Measurements from ENCODE around the gene CELSR2. TPM values are rescaled to one million over a fixed set of nuclear protein-coding genes. Genes with fewer than 3 reads are reported as not detected.
"Not testable (repeated sequence)": the region's sequence is repeated elsewhere in the genome, so short reads cannot be mapped to it uniquely, and the experiment has no call there.

The CELSR2 gene
- total RNA-seq, 1 donor from 2014 or later, result 1.6 TPM

- Histone ChIP-seq H3K9ac (ENCODE audit: low read depth in 1 of 3, low read length in 3 of 3) (no peak overlapping the region), H3K27ac (ENCODE audit: low read depth, low read length) (no peak overlapping the region), H3K27me3 (ENCODE audit: control insufficient read depth in 3 of 3, insufficient read depth in 3 of 3, low read length in 3 of 3) (peaks cover 0 to 4% (median 0%) of the 10 kb centered on the region in 3 donors), H3K4me3 (ENCODE audit: low read length in 3 of 3) (no peak overlapping the region), H3K4me1 (ENCODE audit: control insufficient read depth in 3 of 3, insufficient read depth in 3 of 3, low read length in 3 of 3) (peaks cover 32% of the 10 kb centered on the region in 3 donors), H3K9me3 (ENCODE audit: control insufficient read depth in 3 of 3, low read length in 3 of 3) (no peaks in the 10 kb centered on the region), H3K36me3 (ENCODE audit: control insufficient read depth in 3 of 3, insufficient read depth in 3 of 3, low read length in 3 of 3) (no peaks in the 10 kb centered on the region)
These were observed 51.4 kb downstream of the CELSR2 start for GRCh38 chr1:109300650-109301151.

GRCh38 chr1:109301874-109302273 is 52.5 kb downstream of the CELSR2 start:
- Histone ChIP-seq H3K4me1 (ENCODE audit: control insufficient read depth in 3 of 3, insufficient read depth in 3 of 3, low read length in 3 of 3) (peaks cover 35 to 42% (median 38%) of the 10 kb centered on the region in 3 donors), H3K27ac (ENCODE audit: low read depth, low read length) (no peak overlapping the region), H3K9me3 (ENCODE audit: control insufficient read depth in 3 of 3, low read length in 3 of 3) (no peaks in the 10 kb centered on the region), H3K36me3 (ENCODE audit: control insufficient read depth in 3 of 3, insufficient read depth in 3 of 3, low read length in 3 of 3) (no peaks in the 10 kb centered on the region), H3K27me3 (ENCODE audit: control insufficient read depth in 3 of 3, insufficient read depth in 3 of 3, low read length in 3 of 3) (no peaks in the 10 kb centered on the region), H3K4me3 (ENCODE audit: low read length in 3 of 3) (no peak overlapping the region), H3K9ac (ENCODE audit: low read depth in 1 of 3, low read length in 3 of 3) (no peak overlapping the region)

DNA sequence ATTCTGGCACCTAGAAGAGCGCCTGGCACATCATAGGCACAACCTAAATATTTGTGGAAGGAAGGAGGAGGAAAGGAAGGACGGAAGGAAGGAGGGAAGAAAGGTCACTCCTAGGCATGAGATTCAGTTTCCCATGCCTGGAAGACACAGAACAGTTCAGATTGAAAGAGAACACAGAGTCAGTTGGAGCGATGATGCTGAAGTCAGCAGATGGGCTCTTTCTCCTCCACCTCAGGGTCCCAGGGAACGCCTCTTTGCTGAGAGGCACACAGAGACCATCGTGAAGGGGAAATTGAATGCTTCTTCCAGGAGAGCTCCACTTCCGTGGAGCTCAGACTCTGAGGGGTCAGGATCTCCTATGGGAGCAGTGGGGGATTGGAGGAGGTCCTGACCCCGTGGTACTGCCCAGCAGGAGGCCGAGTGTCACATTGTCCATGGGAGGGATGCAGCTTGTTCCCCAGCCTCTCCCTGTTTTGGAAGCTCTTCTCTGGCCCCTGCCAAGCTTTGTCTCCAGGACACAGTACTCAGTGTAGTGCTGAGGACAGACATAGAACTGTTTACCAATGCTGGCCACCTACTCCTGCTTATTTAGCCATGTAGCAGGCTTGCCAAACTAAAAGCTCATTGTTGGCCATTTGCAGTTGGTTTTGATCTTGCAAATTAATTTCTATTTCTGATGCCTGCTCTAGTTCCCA is 55.0 kb downstream of the CELSR2 start:
- peaks cover 0 to 3% (median 3%) of the 10 kb centered on the region in 3 donors for H3K36me3 ChIP-seq (ENCODE audit: control insufficient read depth in 3 of 3, insufficient read depth in 3 of 3, low read length in 3 of 3)
- H3K27ac ChIP-seq (ENCODE audit: low read depth, low read length), result no peak overlapping the region
- H3K9ac ChIP-seq (ENCODE audit: low read depth in 1 of 3, low read length in 3 of 3), result no peak overlapping the region
- no peaks in the 10 kb centered on the region for H3K9me3 ChIP-seq (ENCODE audit: control insufficient read depth in 3 of 3, low read length in 3 of 3)
- no peaks in the 10 kb centered on the region for H3K27me3 ChIP-seq (ENCODE audit: control insufficient read depth in 3 of 3, insufficient read depth in 3 of 3, low read length in 3 of 3)
- H3K4me3 ChIP-seq (ENCODE audit: low read length in 3 of 3), result no peak overlapping the region
- H3K4me1 ChIP-seq (ENCODE audit: control insufficient read depth in 3 of 3, insufficient read depth in 3 of 3, low read length in 3 of 3), result peaks cover 36 to 41% (median 40%) of the 10 kb centered on the region in 3 donors

DNA sequence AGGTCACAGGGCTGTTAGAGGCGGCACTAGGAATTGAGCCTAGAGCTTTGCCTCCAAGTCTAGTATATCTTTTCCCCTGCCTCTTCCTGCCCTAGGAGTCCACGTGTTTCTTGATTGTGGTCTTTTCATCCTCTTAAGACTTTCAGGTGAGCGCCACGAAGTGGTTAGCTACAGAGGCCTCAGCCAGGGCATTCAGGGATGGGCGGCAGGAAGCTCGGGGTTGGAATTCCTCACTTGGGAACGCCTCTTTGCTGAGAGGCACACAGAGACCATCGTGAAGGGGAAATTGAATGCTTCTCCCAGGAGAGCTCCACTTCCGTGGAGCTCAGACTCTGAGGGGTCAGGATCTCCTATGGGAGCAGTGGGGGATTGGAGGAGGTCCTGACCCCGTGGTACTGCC is 56.7 kb downstream of the CELSR2 start:
- not testable (repeated sequence) for H3K27me3 ChIP-seq (ENCODE audit: control insufficient read depth in 3 of 3, insufficient read depth in 3 of 3, low read length in 3 of 3); H3K9me3 ChIP-seq (ENCODE audit: control insufficient read depth in 3 of 3, low read length in 3 of 3); H3K9ac ChIP-seq (ENCODE audit: low read depth in 1 of 3, low read length in 3 of 3); H3K4me3 ChIP-seq (ENCODE audit: low read length in 3 of 3); H3K27ac ChIP-seq (ENCODE audit: low read depth, low read length)
- H3K36me3 ChIP-seq (ENCODE audit: control insufficient read depth in 3 of 3, insufficient read depth in 3 of 3, low read length in 3 of 3), result peaks cover 4 to 12% (median 9%) of the 10 kb centered on the region in 3 donors
- peaks cover 27 to 31% (median 29%) of the 10 kb centered on the region in 3 donors for H3K4me1 ChIP-seq (ENCODE audit: control insufficient read depth in 3 of 3, insufficient read depth in 3 of 3, low read length in 3 of 3)

GRCh38 chr1:109306832-109307273 is 57.5 kb downstream of the CELSR2 start, which contains the start of gene MYBPHL:
Gene MYBPHL, minus strand, starts transcription at chr1:109307011. Its CDS starts 20 bp downstream, at chr1:109306991.
- H3K36me3 ChIP-seq (ENCODE audit: control insufficient read depth in 3 of 3, insufficient read depth in 3 of 3, low read length in 3 of 3), result peaks cover 11 to 19% (median 13%) of the 10 kb centered on the region in 3 donors
- peaks cover 27 to 31% (median 29%) of the 10 kb centered on the region in 3 donors for H3K4me1 ChIP-seq (ENCODE audit: control insufficient read depth in 3 of 3, insufficient read depth in 3 of 3, low read length in 3 of 3)
- H3K9me3 ChIP-seq (ENCODE audit: control insufficient read depth in 3 of 3, low read length in 3 of 3), result no peaks in the 10 kb centered on the region
- H3K9ac ChIP-seq (ENCODE audit: low read depth in 1 of 3, low read length in 3 of 3), result peak within 1 kb of the TSS in 1 of 3 donors; percentile 45
- no peak within 1 kb of the TSS for H3K27ac ChIP-seq (ENCODE audit: low read depth, low read length)
- H3K27me3 ChIP-seq (ENCODE audit: control insufficient read depth in 3 of 3, insufficient read depth in 3 of 3, low read length in 3 of 3), result no peaks in the 10 kb centered on the region
- H3K4me3 ChIP-seq (ENCODE audit: low read length in 3 of 3), result peak within 1 kb of the TSS in 1 of 3 donors; percentile 6

GRCh38 chr1:109307274-109308021 is 58.1 kb downstream of the CELSR2 start:
- H3K9ac ChIP-seq (ENCODE audit: low read depth in 1 of 3, low read length in 3 of 3), result peak overlapping the region in 1 of 3 donors; percentile 45
- H3K4me1 ChIP-seq (ENCODE audit: control insufficient read depth in 3 of 3, insufficient read depth in 3 of 3, low read length in 3 of 3), result peaks cover 27 to 31% (median 29%) of the 10 kb centered on the region in 3 donors
- no peak overlapping the region for H3K27ac ChIP-seq (ENCODE audit: low read depth, low read length)
- peak overlapping the region in 1 of 3 donors; percentile 6 for H3K4me3 ChIP-seq (ENCODE audit: low read length in 3 of 3)
- H3K9me3 ChIP-seq (ENCODE audit: control insufficient read depth in 3 of 3, low read length in 3 of 3), result no peaks in the 10 kb centered on the region
- H3K36me3 ChIP-seq (ENCODE audit: control insufficient read depth in 3 of 3, insufficient read depth in 3 of 3, low read length in 3 of 3), result peaks cover 11 to 19% (median 14%) of the 10 kb centered on the region in 3 donors
- H3K27me3 ChIP-seq (ENCODE audit: control insufficient read depth in 3 of 3, insufficient read depth in 3 of 3, low read length in 3 of 3), result no peaks in the 10 kb centered on the region

- no peak overlapping the region for H3K4me3 ChIP-seq (ENCODE audit: low read length in 3 of 3)
- H3K9ac ChIP-seq (ENCODE audit: low read depth in 1 of 3, low read length in 3 of 3), result no peak overlapping the region
- peaks cover 16 to 36% (median 24%) of the 10 kb centered on the region in 3 donors for H3K36me3 ChIP-seq (ENCODE audit: control insufficient read depth in 3 of 3, insufficient read depth in 3 of 3, low read length in 3 of 3)
- H3K4me1 ChIP-seq (ENCODE audit: control insufficient read depth in 3 of 3, insufficient read depth in 3 of 3, low read length in 3 of 3), result peaks cover 23 to 37% (median 27%) of the 10 kb centered on the region in 3 donors
- no peak overlapping the region for H3K27ac ChIP-seq (ENCODE audit: low read depth, low read length)
- no peaks in the 10 kb centered on the region for H3K27me3 ChIP-seq (ENCODE audit: control insufficient read depth in 3 of 3, insufficient read depth in 3 of 3, low read length in 3 of 3)
- no peaks in the 10 kb centered on the region for H3K9me3 ChIP-seq (ENCODE audit: control insufficient read depth in 3 of 3, low read length in 3 of 3)
These were observed 60.0 kb downstream of the CELSR2 start for GRCh38 chr1:109309347-109309746.

DNA sequence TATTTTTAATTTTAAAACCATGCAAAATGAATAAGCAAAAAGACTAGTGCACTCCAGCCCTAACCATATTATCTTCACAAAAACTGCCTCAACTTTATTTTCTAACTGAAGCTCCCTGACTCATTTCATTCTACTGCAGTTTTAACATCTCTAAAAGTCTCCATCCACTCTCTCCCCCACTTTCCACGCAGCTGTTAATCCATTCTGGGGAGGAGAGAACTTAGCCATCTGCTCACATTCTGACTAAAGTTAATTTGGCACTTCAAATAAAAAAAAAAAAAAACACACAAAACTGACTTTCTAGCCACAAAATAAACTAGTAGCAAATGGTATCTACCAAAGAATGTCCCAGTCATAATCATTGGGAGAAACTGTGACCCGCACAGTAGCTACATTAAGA is 62.9 kb downstream of the CELSR2 start:
- H3K9me3 ChIP-seq (ENCODE audit: control insufficient read depth in 3 of 3, low read length in 3 of 3), result no peaks in the 10 kb centered on the region
- H3K4me1 ChIP-seq (ENCODE audit: control insufficient read depth in 3 of 3, insufficient read depth in 3 of 3, low read length in 3 of 3), result peaks cover 8 to 19% (median 14%) of the 10 kb centered on the region in 3 donors
- no peak overlapping the region for H3K27ac ChIP-seq (ENCODE audit: low read depth, low read length)
- H3K36me3 ChIP-seq (ENCODE audit: control insufficient read depth in 3 of 3, insufficient read depth in 3 of 3, low read length in 3 of 3), result peaks cover 40 to 53% (median 40%) of the 10 kb centered on the region in 3 donors
- H3K4me3 ChIP-seq (ENCODE audit: low read length in 3 of 3), result no peak overlapping the region
- H3K27me3 ChIP-seq (ENCODE audit: control insufficient read depth in 3 of 3, insufficient read depth in 3 of 3, low read length in 3 of 3), result no peaks in the 10 kb centered on the region
- no peak overlapping the region for H3K9ac ChIP-seq (ENCODE audit: low read depth in 1 of 3, low read length in 3 of 3)

GRCh38 chr1:109312978-109313775 is 63.8 kb downstream of the CELSR2 start:
- Histone ChIP-seq H3K4me3 (ENCODE audit: low read length in 3 of 3) (no peak overlapping the region), H3K27me3 (ENCODE audit: control insufficient read depth in 3 of 3, insufficient read depth in 3 of 3, low read length in 3 of 3) (no peaks in the 10 kb centered on the region), H3K36me3 (ENCODE audit: control insufficient read depth in 3 of 3, insufficient read depth in 3 of 3, low read length in 3 of 3) (peaks cover 46 to 60% (median 49%) of the 10 kb centered on the region in 3 donors), H3K9ac (ENCODE audit: low read depth in 1 of 3, low read length in 3 of 3) (no peak overlapping the region), H3K9me3 (ENCODE audit: control insufficient read depth in 3 of 3, low read length in 3 of 3) (no peaks in the 10 kb centered on the region), H3K27ac (ENCODE audit: low read depth, low read length) (no peak overlapping the region), H3K4me1 (ENCODE audit: control insufficient read depth in 3 of 3, insufficient read depth in 3 of 3, low read length in 3 of 3) (peaks cover 0 to 12% (median 4%) of the 10 kb centered on the region in 3 donors)

All from skeletal muscle tissue (tissue), 4 donors.